Suppressor macrophage treated with lipopolysaccharide for 4 hours (primary cell): ENCODE results near the gene PDZK1IP1.
"Not testable (repeated sequence)": the region's sequence is repeated elsewhere in the genome, so short reads cannot be mapped to it uniquely, and the experiment has no call there.

Experiments used
- DNase-seq: peaks from one replicate; pipeline ENCODE4 v3.0.0-alpha.2; 2020

Gene PDZK1IP1

DNA sequence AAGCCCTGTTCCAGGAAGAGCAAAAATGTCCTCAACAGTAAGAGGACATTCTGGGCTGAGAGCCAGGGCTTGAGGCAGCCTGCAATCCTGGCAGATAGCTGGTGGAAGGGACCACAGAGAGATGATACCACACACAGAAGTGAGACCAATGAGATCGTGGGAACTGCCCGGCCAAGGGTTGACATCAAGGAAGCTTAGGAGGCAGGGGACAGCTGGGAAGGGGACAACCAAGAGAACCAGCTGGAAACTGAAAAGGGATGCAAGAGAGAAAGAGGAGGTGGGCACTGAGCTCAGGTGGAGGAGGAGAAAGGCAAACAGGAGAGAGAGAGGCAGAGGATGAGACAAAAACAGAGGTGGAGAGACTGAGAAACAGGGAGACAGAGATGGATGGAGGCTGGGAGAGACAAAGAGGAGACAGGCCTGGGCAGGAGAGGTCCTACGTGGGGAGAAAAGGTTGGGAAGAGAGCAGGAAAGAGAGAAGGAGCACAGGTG is 9.2 kb downstream of the PDZK1IP1 start:
- DNase-seq = no peak

DNA sequence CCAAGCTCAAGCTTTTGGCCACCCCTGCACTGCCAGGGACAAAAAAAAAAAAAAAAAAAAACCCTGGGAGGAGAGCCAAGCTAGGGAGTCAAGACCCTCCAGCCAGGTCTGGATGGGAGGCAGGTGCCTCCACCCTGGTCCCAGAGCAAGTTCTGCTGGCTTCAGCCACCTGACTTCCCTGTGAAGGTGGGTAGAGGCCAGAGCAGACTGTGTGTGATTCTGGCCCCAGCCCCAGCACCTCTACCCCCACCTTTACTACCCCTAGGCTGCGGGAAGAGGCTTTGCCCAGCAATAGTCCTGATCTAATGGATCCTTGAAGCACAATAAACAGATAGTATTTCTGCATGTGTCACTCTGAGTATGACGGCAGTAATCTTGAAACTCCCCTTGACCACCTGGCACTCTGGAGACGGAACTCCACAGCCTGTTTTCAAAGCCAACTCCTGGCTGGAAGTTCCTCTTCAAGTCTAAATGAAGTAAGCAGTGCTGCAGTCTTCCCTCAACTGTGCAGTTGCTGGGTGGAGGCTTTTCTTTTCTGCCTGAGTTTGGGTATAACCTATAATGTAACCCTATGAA is 9.8 kb downstream of the PDZK1IP1 start:
- DNase-seq = no peak

DNA sequence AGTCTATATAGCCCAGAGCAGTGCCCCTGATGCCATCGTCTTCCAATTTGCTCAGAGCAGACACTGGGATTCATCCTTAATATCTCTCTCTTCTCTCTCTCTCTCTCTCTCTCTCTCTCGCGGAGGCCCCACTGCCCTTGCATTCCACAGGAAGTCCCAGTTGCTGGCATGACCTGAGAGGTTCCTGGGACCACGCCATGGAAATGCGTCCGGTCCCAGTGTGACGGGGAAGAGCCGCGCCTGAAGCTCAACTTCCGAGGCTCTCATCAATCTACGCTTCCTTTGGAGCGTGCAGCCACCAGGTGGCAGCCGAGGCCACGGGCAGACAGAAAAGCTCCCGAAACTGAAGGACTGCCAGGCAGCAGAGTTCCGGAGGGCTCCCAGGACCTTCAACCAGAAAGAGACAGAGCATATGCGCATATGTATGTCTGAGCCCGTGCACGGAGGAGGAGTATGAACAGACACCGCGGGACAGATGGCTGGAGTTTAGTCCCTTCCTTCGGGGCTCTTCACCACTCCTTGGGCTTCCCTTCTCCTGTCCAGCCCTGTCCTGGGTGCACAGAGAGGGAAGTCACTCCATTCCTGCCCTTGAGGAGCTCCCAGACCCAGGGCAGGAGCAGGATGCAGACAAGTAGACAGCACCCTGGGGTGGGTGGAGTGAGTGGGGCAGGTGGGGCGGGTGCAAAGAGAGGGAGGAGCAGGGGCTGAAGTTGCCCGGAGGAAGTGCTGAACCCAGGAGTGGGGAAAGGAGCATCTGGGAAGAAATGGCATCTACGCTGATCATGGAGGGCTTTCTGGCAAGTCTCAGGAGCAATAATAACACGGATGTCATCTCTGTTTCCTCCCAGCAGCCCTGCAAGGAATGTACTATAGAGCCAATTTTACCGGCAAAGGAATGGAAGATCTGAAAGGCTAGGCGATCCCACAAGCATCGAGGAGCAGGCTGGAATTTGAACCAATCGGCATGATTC is 10.5 kb downstream of the PDZK1IP1 start:
- DNase-seq = peak; percentile 93

DNA sequence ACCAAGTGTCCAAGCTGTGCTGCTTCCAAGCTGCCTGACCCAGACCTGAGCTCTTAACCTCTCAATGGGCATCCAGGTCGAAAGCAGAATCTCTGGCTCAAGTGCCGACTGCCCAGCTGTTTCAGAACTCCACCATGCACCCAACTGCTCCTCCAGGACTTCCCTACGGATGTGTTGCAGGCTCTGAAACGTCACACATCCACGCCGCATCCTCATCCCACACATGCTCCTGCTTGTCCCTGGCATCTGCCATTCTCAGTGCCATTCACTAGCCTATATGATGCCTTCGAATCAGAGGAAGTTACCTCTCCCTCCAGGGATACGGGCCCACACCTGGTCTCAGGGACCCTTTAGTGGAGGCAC is 11.2 kb downstream of the PDZK1IP1 start:
- no peak for DNase-seq

DNA sequence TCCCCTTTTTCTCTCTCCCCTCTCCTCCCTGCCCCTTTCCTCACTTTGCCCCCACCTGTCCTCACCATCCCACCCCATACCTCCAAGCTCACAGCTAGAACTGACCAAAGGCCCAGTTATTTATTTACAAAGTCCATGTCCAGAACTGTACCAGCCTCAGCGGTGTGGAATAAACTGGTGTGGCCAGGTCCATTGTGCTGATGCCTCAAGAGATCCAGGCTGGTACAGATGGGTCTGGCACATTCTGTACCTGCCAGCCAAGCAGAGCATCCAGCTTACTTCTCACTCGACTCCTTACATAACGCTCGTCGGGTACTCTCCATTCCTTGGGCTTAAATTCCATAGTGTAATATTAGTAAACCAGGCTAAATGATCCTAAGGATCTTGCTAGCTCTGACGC is 11.8 kb downstream of the PDZK1IP1 start:
- DNase-seq = no peak

DNA sequence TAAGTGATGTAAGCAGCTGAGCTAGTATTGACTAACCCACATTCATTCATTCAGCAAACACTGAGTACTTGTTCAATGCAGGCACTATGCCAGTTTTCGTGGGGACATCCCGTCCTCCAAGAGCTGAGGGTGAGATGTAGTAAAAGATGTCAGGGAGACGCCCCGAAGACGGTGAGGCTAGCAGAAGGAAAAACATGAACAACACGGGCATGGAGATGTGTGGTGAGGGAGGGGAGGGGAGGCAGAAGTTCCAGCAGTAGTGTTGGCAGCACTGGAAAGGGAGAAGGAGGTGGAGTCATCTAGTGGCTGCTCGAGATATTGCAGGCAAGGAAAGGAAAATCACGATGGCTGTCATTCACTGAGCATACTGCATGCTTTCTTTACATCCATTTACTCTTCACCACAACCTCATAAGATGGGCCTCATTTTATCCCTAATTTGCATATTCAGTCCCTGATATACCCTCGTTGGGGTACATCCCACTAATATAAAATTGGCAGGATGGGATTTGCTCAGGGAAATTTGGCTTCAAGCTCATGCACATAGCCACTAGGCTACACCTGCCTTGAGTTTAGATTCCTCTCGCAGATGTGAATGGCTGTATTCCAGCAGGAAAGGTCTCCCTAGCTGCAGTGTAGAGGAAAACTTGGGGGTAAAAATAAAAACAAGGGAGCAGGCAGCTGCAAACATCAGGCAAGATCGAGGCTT is 14.5 kb downstream of the PDZK1IP1 start:
- peak; percentile 62 for DNase-seq

DNA sequence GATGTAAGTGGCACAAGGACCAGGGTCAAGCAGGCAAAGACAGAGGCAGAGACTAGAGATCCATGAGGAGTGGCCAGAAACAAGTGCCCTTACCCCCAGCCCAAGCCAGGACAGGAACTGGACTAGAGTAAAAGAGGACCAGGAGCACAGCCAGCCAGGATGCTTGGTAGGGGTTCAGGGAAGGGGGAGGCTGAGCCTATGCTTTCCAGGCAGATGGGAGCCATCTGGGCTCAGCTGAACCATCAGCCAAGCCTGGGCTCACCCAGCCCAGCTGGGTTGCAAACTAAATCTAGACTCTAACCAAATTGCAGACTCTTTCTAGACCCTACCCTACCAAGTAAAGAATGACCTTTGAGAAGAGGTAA is 15.2 kb downstream of the PDZK1IP1 start:
- DNase-seq = no peak

DNA sequence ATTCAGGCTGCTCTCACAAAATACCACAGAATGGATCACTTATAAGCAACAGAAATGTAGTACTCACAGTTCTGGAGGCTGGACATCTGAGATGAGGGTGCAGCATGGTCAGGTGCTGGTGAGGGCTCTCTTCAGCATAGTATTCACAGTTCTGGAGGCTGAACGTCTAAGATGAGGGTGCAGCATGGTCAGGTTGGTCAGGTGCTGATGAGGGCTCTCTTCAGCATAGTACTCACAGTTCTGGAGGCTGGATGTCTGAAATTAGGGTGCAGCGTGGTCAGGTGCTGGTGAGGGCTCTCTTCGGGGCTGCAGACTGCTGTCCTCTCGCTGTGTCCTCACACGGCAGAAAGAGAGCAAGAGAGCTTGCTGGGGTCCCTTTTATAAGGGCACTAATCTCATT is 17.1 kb downstream of the PDZK1IP1 start:
- DNase-seq = no peak

DNA sequence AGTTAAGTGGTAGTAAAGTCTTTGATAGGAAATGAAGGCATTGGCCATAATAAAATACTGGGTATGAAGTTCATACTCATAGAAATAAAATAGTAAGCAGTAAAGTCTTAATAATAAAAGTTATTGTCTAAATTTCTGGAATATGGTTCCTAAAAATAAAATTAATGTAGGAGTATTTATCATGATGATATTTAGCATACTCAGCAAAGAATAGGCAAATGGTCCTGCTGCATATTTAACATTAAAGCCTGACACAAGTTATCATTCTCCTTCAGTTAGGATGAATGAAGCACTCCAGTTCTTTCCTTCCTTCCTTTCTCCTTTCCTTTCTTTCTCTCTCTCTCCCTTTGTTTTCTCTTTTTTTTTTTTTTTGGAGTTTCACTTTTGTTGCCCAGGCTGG is 25.3 kb downstream of the PDZK1IP1 start:
- no peak for DNase-seq

DNA sequence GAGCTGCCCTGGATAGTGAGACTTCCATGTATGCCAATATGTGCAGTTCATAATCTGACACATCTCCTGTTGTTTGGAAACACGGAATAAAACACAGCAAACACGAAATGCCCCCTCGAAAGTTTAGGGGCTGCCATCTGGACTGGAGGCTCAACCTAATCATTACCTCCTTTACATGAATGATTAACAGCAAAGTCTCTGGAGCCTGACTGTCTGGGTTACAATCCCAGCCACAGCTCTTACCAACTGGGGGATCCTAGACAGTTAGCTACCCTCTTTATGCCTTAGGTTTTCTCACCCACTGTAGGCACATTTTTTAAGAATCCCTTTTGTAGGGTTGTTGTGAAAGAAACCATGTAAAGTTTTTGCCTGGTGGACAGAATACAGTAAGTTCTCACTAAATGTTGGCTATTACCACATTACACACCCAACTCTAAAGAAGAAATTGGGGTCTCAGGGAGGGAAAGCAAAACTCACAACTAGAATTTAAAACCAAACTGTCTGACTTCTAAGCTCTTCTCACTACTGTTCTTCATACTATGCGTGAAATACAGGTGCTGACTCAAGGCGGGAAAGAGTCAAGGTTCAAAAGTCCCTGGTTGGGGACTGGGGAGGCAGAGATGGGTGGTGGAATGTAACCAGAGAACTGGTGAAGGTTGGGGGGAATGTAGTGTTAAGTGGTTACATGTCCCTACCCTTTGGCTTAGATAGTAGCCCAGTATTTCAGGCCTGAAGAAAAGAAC is 28.4 kb downstream of the PDZK1IP1 start:
- DNase-seq = no peak

DNA sequence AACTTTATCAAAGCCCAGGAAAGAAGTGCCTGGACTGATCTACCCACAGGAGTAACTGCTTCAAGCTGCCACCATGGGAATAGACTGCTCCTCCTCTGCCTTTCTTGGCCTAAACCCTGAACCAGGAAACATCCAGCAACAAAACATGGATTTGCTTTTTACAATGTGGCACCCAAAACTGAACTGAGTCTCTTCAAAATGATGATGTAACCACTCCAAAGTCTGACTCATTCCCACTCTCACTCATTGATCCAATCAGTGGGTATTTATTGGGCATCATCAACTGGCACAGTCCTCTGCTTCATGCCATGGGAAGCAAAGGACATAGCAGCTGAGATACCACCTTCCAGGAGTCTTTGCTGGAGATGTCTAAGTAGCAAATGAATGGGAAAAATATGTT is 29.1 kb downstream of the PDZK1IP1 start:
- no peak for DNase-seq

DNA sequence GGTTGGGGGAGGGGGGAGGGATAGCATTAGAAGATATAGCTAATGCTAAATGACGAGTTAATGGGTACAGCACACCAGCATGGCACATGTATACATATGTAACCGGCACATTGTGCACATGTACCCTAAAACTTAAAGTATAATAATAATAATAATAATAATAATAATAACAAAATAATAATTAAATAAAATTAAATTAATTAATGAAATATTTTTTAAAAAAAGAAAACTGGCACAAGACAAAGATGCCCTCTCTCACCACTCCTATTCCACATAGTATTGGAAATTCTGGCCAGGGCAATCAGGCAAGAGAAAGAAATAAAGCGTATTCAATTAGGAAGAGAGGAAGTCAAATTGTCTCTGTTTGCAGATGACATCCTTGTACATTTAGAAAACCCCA is 31.9 kb downstream of the PDZK1IP1 start:
- not testable (repeated sequence) for DNase-seq

DNA sequence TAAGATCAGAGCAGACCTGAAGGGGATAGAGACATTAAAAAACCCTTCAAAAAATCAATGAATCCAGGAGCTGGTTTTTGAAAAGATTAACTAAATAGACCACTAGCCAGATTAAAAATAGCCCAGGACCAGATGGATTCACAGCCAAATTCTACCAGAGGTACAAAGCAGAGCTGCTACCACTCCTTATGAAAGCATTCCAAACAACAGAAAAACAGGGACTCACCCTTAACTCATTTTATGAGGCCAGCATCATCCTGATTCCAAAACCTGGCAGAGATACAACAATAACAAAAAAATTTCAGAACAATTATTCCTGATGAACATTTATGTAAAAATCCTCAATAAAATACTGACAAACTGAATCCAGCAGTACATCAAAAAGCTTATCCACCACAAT is 33.4 kb downstream of the PDZK1IP1 start:
- not testable (repeated sequence) for DNase-seq

DNA sequence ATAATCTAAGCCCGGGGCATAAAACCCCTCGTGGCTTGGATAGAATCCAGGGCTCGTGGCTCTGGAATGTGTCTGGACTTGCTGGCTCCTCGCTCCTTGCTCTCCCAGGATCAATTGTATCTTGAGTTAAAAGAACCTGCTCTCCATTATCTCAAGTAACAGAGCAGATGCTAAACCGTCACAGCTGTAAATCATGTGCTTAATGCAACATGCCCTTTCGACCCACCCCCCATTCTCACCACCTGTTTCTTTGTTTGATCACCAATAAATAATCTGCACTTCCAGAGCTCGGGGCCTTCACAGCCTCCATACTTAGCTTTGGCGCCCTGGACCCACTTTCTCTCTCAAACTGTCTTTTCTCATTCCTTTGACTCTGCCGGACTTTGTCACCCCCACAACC is 40.7 kb downstream of the PDZK1IP1 start:
- DNase-seq = not testable (repeated sequence)

DNA sequence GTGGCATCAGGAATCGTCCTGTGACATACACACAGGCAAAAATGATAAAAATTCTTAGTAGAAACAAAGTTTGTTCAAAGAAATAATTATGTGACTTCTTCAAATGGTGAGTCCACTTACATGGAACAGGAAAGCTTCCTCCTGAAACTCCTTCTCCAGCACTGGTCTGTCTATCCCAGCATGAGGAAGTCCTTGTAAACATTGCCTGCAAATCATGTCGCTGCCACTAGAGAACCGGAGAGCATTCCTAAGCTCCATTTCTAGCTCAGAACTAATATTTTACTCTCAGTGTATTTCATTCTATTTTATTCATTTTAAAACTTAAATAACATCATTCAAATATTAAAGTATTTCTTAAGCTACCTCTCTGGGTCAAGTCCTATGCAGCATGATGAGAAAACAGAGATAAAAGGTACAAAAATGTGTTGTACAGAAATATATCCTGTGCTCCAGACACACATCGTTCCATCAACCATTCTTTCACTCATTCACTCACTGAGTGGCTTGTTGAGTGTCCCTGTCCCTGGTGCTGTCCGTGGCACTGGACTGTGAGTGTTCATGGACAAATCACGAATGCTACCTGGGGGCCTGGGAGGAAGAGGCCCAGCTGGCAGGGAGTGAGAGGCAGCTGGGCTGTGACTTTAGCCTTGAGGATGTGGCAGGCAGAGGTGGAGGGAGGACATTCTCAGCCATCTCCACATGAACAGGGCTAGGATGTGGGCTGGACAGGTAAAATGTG is 42.6 kb downstream of the PDZK1IP1 start:
- DNase-seq = no peak

DNA sequence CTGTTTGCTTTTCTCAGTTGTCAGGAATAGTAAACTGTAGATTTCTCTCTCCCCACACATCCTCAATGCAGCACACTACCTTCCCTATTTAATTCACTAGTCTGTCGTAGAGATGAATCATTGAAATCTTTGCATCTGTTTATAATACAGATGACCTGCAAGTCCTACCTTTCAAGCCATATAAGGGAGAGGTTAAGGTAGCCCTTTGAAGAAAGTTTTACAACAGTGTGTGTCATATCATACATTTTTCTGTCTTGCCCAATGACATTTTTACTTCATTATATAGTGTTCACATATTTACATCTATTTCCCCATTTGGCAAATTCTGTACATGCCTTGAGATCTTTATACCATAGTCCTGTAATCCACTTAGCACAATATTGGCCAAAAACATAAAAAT is 43.3 kb downstream of the PDZK1IP1 start:
- not testable (repeated sequence) for DNase-seq

DNA sequence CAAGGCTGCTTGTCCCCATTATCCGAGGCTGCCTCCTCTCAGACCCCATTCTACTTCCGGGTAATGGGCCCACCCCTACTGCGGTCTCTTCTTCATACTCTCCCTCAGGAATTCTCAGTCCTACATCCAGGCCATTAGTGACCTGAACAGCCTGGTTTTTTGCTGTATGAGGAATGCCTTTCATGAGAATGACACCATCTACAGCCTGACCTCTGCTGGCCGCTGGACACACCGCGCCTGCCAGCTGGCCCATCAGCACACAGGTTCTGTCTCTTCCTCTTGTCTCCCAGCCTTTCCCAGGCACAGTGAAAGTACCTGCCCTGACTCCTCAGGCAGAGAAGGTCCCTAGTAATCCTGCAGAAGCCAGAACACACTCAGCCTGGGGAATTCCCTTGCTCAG is 46.2 kb downstream of the PDZK1IP1 start:
- not testable (repeated sequence) for DNase-seq

DNA sequence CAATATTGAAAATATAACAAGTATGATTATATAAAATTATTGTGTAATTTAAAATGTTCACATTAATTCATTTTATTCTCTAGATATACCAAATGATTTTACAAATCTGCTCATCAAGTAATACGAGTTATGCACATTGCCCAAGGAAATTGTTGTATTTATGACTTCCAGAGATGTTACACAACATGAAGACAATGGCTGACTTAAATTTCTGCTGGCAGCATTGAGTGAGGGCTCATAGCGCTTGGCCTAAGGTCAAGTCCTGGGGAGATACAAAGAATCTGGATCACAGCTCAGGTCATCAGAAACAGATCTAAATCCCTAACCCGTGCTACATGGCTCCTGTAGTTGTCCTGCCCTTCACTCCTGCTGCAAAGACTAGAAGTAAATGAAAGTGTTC is 49.5 kb downstream of the PDZK1IP1 start:
- DNase-seq = not testable (repeated sequence)

DNA sequence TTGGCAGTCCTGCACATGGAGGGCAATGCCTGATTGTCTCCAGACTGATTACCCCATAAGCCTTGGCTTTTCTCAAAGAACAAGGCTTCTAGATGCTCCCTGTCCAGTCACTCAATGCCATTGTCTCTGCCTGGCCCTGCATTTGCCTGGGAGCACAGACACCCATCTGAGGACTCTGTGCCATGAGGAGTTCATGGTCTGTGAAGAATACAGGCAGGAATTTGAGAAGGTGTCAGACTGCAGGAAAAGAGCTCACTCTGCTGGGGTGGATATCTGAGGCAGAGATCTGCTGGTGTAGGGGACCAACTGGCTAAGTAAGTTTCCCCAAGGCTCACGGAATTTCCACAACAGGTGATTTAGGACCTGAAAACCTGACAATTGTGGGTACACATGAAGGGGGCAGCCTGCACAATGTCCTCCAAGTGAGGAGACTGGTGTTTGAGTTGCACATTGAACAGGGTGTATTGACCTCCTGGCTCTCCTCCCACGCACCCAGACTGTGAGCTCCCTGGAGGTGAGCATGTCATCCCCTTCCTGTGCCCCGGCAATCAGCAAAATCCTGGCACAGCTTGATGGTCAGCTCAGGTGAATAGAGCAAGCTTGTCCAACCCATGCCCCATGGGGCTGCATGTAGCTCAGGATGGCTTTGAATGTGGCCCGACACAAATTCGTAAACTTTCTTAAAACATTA is 51.8 kb downstream of the PDZK1IP1 start:
- DNase-seq = no peak

DNA sequence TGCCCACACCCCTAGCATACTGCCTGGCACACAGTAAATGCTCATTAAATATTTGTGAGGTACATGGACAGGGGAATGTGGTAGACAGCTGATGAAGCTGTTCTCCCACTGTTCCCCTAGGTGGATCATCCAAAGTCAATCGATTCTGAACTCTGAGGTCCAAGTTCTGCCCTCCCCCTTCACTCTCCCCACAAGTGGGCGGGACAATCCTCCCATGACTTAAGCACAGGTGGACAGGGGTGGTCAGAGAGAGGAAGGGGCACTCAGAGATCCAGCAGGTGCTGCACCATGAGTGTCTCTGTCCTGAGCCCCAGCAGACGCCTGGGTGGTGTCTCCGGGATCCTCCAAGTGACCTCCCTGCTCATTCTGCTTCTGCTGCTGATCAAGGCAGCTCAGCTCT is 52.6 kb downstream of the PDZK1IP1 start, which contains the start of gene CYP4A22:
Gene CYP4A22, plus strand, starts transcription at position 244 of the 400 bp plus-strand sequence. Its CDS starts 45 bp downstream, at position 289.
- DNase-seq = no peak
